Loucy (cell line): ENCODE results near the gene F5.
A peak's percentile ranks its signal among the peaks of the same experiment; 100 is the strongest.

Experiments
- H2AFZ ChIP-seq: fragments of 200-600 bp; sonication (generic); 2 replicates; pipeline ENCODE4 v1.6.0; 2016; ENCODE audit warnings: antibody characterized with exemption, mild to moderate bottlenecking, low read length, moderate library complexity
- H3F3A ChIP-seq: fragments of 200-600 bp; 2 replicates; pipeline ENCODE4 v1.6.0; 2016; ENCODE audit warnings: antibody characterized with exemption, low read depth, mild to moderate bottlenecking
- H3K27me3 ChIP-seq: fragments of 200-600 bp; sonication (generic); 2 replicates; pipeline ENCODE4 v1.6.1; 2014; ENCODE audit warnings: low read length, mild to moderate bottlenecking; ENCODE audit not compliant: insufficient read depth, poor library complexity, severe bottlenecking
- H3K36me3 ChIP-seq: fragments of 200-600 bp; sonication (generic); 2 replicates; pipeline ENCODE4 v1.6.1; 2016; ENCODE audit warnings: low read length; ENCODE audit not compliant: insufficient read depth
- H3K4me1 ChIP-seq: fragments of 200-600 bp; sonication (generic); 2 replicates; pipeline ENCODE4 v1.5.1; 2014; ENCODE audit warnings: low read length, mild to moderate bottlenecking; ENCODE audit not compliant: insufficient read depth, poor library complexity, severe bottlenecking
- H3K4me2 ChIP-seq: fragments of 200-600 bp; sonication (generic); 2 replicates; pipeline ENCODE4 v1.6.0; 2014; ENCODE audit warnings: antibody characterized with exemption, low read length, low read depth, mild to moderate bottlenecking; ENCODE audit not compliant: poor library complexity, severe bottlenecking
- H3K4me3 ChIP-seq: fragments of 200-600 bp; sonication (generic); 2 replicates; pipeline ENCODE4 v1.5.1; 2014; ENCODE audit warnings: low read length, mild to moderate bottlenecking, mixed read lengths; ENCODE audit not compliant: poor library complexity, severe bottlenecking
- H3K79me2 ChIP-seq: fragments of 200-600 bp; sonication (generic); 2 replicates; pipeline ENCODE4 v1.6.1; 2014; ENCODE audit warnings: low read length; ENCODE audit not compliant: insufficient read depth
- H3K9ac ChIP-seq: fragments of 200-600 bp; sonication (generic); 2 replicates; pipeline ENCODE4 v1.6.0; 2014; ENCODE audit warnings: mild to moderate bottlenecking, low read depth, low read length, moderate library complexity; ENCODE audit not compliant: poor library complexity, severe bottlenecking
- H3K9me2 ChIP-seq: fragments of 200-600 bp; sonication (generic); replicated peaks from 2 replicates; pipeline ENCODE4 v1.6.1; 2016; ENCODE audit warnings: low read depth, low read length, mixed read lengths
- H3K9me3 ChIP-seq: fragments of 200-600 bp; sonication (generic); 2 replicates; pipeline ENCODE4 v1.6.1; 2014; ENCODE audit warnings: mild to moderate bottlenecking, antibody characterized with exemption, low read length, low read depth; ENCODE audit not compliant: insufficient read depth
- H4K20me1 ChIP-seq: fragments of 200-600 bp; sonication (generic); 2 replicates; pipeline ENCODE4 v1.6.0; 2014; ENCODE audit warnings: antibody characterized with exemption, low read length, mild to moderate bottlenecking; ENCODE audit not compliant: insufficient read depth, poor library complexity, severe bottlenecking
- CTCF ChIP-seq: fragments of 200-600 bp; sonication (generic); conservative IDR thresholded peaks from 2 replicates; pipeline ENCODE4 v1.5.1; 2014; ENCODE audit warnings: mild to moderate bottlenecking, antibody characterized with exemption, low read length
- EZH2phosphoT487 ChIP-seq: fragments of 200-600 bp; IDR thresholded peaks from 2 replicates; pipeline ENCODE4 v1.6.1; 2018; ENCODE audit warnings: antibody characterized with exemption, mild to moderate bottlenecking, moderate library complexity, borderline replicate concordance

The F5 gene

GRCh38 chr1:169472738-169473137, 113.5 kb downstream of the F5 start:
- Histone ChIP-seq H3K36me3 (peaks cover 19% of the 10 kb centered on the region; the same call in 1 of the 2 replicates), H3K27me3 (no peaks in the 10 kb centered on the region), H3F3A (no peaks in the 10 kb centered on the region), H4K20me1 (peaks cover 5% of the 10 kb centered on the region), H3K9me2 (no peaks in the 10 kb centered on the region), H3K9ac (no peak overlapping the region), H3K4me2 (no peak overlapping the region), H3K9me3 (no peaks in the 10 kb centered on the region), H3K79me2 (peaks cover 10% of the 10 kb centered on the region; the same call in 1 of the 2 replicates), H2AFZ (no peak overlapping the region), H3K4me1 (peaks cover 9% of the 10 kb centered on the region), H3K4me3 (no peak overlapping the region)
- TF ChIP-seq CTCF, result no peak
- no peak for TF ChIP-seq EZH2phosphoT487

- Histone ChIP-seq H3K4me3 (no peak overlapping the region), H3K4me1 (peaks cover 12% of the 10 kb centered on the region), H3F3A (no peaks in the 10 kb centered on the region), H3K79me2 (no peaks in the 10 kb centered on the region), H3K36me3 (peaks cover 19% of the 10 kb centered on the region; the same call in 1 of the 2 replicates), H3K9me2 (no peaks in the 10 kb centered on the region), H3K9me3 (no peaks in the 10 kb centered on the region), H3K27me3 (no peaks in the 10 kb centered on the region), H3K9ac (no peak overlapping the region), H2AFZ (no peak overlapping the region), H4K20me1 (peaks cover 5% of the 10 kb centered on the region), H3K4me2 (no peak overlapping the region)
- TF ChIP-seq CTCF (no peak), EZH2phosphoT487 (no peak)
Measured at GRCh38 chr1:169468982-169469381, 117.3 kb downstream of the F5 start.

GRCh38 chr1:169466259-169467230, 119.7 kb downstream of the F5 start:
- no peak overlapping the region for H3K9ac ChIP-seq
- no peaks in the 10 kb centered on the region for H4K20me1 ChIP-seq
- H3K4me3 ChIP-seq, result no peak overlapping the region
- H3F3A ChIP-seq, result no peaks in the 10 kb centered on the region
- no peak overlapping the region for H2AFZ ChIP-seq
- no peaks in the 10 kb centered on the region for H3K9me3 ChIP-seq
- no peaks in the 10 kb centered on the region for H3K9me2 ChIP-seq
- peaks cover 19% of the 10 kb centered on the region; the same call in 1 of the 2 replicates for H3K36me3 ChIP-seq
- no peaks in the 10 kb centered on the region for H3K27me3 ChIP-seq
- TF ChIP-seq CTCF (peak; percentile 68), EZH2phosphoT487 (no peak)
- H3K4me2 ChIP-seq, result no peak overlapping the region
- peaks cover 14% of the 10 kb centered on the region for H3K4me1 ChIP-seq
- no peaks in the 10 kb centered on the region for H3K79me2 ChIP-seq
